Liver (tissue), 9 donors: ENCODE measurements around the gene CARMIL1. TPM values are rescaled to one million over a fixed set of nuclear protein-coding genes. Genes with fewer than 3 reads are reported as not detected.

Experiments used
- DNase-seq: peaks from one replicate; pipeline ENCODE4 v3.0.0-alpha.2; 2017; ENCODE audit warnings: low spot score
- H3K27ac ChIP-seq, 2 donors: one replicate each; pipeline ENCODE4 v1.7.0; 2013; ENCODE audit warnings: inconsistent platforms in 2 of 2, low read length in 2 of 2, control low read depth in 1 of 2, low read depth in 1 of 2, mild to moderate bottlenecking in 1 of 2
- H3K27me3 ChIP-seq, 4 donors: one replicate each; pipeline versions ENCODE4 v1.6.1 to v1.7.0; 2013; ENCODE audit warnings: low read length in 3 of 4, inconsistent platforms in 1 of 4, mild to moderate bottlenecking in 1 of 4, moderate library complexity in 1 of 4; ENCODE audit not compliant: control insufficient read depth in 4 of 4, insufficient read depth in 4 of 4
- H3K36me3 ChIP-seq, 4 donors: one replicate each; pipeline versions ENCODE4 v1.6.1 to v1.7.0; 2013; ENCODE audit warnings: low read length in 3 of 4, mild to moderate bottlenecking in 3 of 4, low read depth in 1 of 4, moderate library complexity in 1 of 4; ENCODE audit not compliant: control insufficient read depth in 4 of 4, insufficient read depth in 3 of 4
- H3K4me1 ChIP-seq, 4 donors: one replicate each; pipeline versions ENCODE4 v1.6.1 to v1.7.0; 2013; ENCODE audit warnings: low read length in 3 of 4, mild to moderate bottlenecking in 3 of 4, moderate library complexity in 1 of 4; ENCODE audit not compliant: control insufficient read depth in 4 of 4, insufficient read depth in 4 of 4
- H3K4me3 ChIP-seq, 3 donors: one replicate each; pipeline versions ENCODE4 v1.6.1 to v1.7.0; 2013; ENCODE audit warnings: low read length in 3 of 3, control low read depth in 1 of 3, low read depth in 1 of 3, mild to moderate bottlenecking in 1 of 3
- H3K9ac ChIP-seq, 2 donors: one replicate each; pipeline ENCODE4 v1.7.0; 2013; ENCODE audit warnings: low read length in 2 of 2, mild to moderate bottlenecking in 2 of 2, moderate library complexity in 2 of 2, control low read depth in 1 of 2, low read depth in 1 of 2
- H3K9me3 ChIP-seq, 4 donors: one replicate each; pipeline versions ENCODE4 v1.6.1 to v1.7.0; 2013; ENCODE audit warnings: low read length in 3 of 4; ENCODE audit not compliant: control insufficient read depth in 4 of 4
- ATF3 ChIP-seq: IDR thresholded peaks from 2 replicates; pipeline ENCODE4 v1.6.1; 2016; ENCODE audit warnings: antibody characterized with exemption
- EGR1 ChIP-seq, 2 donors: IDR thresholded peaks; 2 replicates each; pipeline ENCODE4 v1.6.1; 2016 to 2018; ENCODE audit warnings: antibody characterized with exemption in 2 of 2, low read depth in 2 of 2
- FOXA1 ChIP-seq: IDR thresholded peaks from 2 replicates; pipeline ENCODE4 v1.6.1; 2016; ENCODE audit warnings: antibody characterized with exemption
- FOXA2 ChIP-seq: IDR thresholded peaks from 2 replicates; pipeline ENCODE4 v1.6.1; 2016; ENCODE audit warnings: antibody characterized with exemption
- GABPA ChIP-seq, 2 donors: IDR thresholded peaks in 1 of 2; conservative IDR thresholded peaks in 1 of 2; 2 replicates each; pipeline ENCODE4 v1.6.1; 2016; ENCODE audit warnings: antibody characterized with exemption in 2 of 2, mild to moderate bottlenecking in 1 of 2, moderate library complexity in 1 of 2
- HNF4A ChIP-seq, 2 donors: conservative IDR thresholded peaks; 2 replicates each; pipeline ENCODE4 v1.6.1; 2016; ENCODE audit warnings: antibody characterized with exemption in 2 of 2, mild to moderate bottlenecking in 2 of 2
- HNF4G ChIP-seq: IDR thresholded peaks from 2 replicates; pipeline ENCODE4 v1.6.1; 2016; ENCODE audit warnings: antibody characterized with exemption
- JUND ChIP-seq, 2 donors: IDR thresholded peaks; 2 replicates each; pipeline ENCODE4 v1.6.1; 2016; ENCODE audit warnings: antibody characterized with exemption in 2 of 2
- NR2F2 ChIP-seq: IDR thresholded peaks from 2 replicates; pipeline ENCODE4 v1.6.1; 2016; ENCODE audit warnings: antibody characterized with exemption
- REST ChIP-seq: IDR thresholded peaks from 2 replicates; pipeline ENCODE4 v1.6.1; 2016; ENCODE audit warnings: antibody characterized with exemption, mild to moderate bottlenecking
- SP1 ChIP-seq: IDR thresholded peaks from 2 replicates; pipeline ENCODE4 v1.6.1; 2018; ENCODE audit warnings: antibody characterized with exemption, mild to moderate bottlenecking
- TAF1 ChIP-seq: conservative IDR thresholded peaks from 2 replicates; pipeline ENCODE4 v1.6.1; 2016; ENCODE audit warnings: antibody characterized with exemption, mild to moderate bottlenecking
- YY1 ChIP-seq: IDR thresholded peaks from 2 replicates; pipeline ENCODE4 v1.6.1; 2016; ENCODE audit warnings: antibody characterized with exemption, mild to moderate bottlenecking
- ZBTB33 ChIP-seq: IDR thresholded peaks from 2 replicates; pipeline ENCODE4 v1.6.1; 2016; ENCODE audit warnings: antibody characterized with exemption
- WGBS: extraction: QIAGEN DNeasy Blood & Tissue Kit; methylation state at CpG from one replicate; pipeline ENCODE4 v1.1.7; 2013; 5-methylcytosine and 5-hydroxymethylcytosine counted together
- polyA plus RNA-seq, 2 donors: library from polyadenylated mRNA; stranded (reverse) in 1 of 2; unstranded in 1 of 2; fragments of 200-250 nt in 1 of 2; fragments of >200 nt in 1 of 2; fragmentation: Nextera tagmentation in 1 of 2; extraction: Ambion mirVana in 1 of 2; gene quantifications; one replicate each; pipeline versions ENCODE4 v1.2.1 to v1.2.3, GENCODE V29; 2013 to 2015
- total RNA-seq, 2 donors: library from RNA; depleted of rRNA; stranded (reverse); fragments of >200 nt; gene quantifications; one replicate each; pipeline ENCODE4 v1.2.3, GENCODE V29; 2014
- TF ChIP-seq, protein P1 (sequence below): IDR thresholded peaks from 2 replicates; pipeline ENCODE4 v1.6.1; 2016; ENCODE audit warnings: antibody characterized with exemption
- donor health status: healthy.
- donor health status: healthy.
- donor health status: healthy.
- donor health status: healthy.
- donor health status: healthy.

The CARMIL1 gene
- total and polyA plus RNA-seq, 4 donors = 1.4 to 9.5 (median 3.5) TPM

- Histone ChIP-seq H3K9me3 (no peaks in the 10 kb centered on the region), H3K4me3 (no peak overlapping the region), H3K27ac (no peak overlapping the region), H3K4me1 (peaks cover 0 to 4% (median 0%) of the 10 kb centered on the region in 4 donors), H3K9ac (no peak overlapping the region), H3K27me3 (no peaks in the 10 kb centered on the region), H3K36me3 (no peaks in the 10 kb centered on the region)
- no peak for DNase-seq
- WGBS = 58% methylated on average over 8 of the region's 8 CpGs
- no peak for TF ChIP-seq HNF4A (conservative IDR thresholded peaks at IDR 0.05)
- TF ChIP-seq ZBTB33 = no peak
- TF ChIP-seq YY1 = no peak
Observed at GRCh38 chr6:25404693-25405169, 125.6 kb downstream of the CARMIL1 start.

DNA sequence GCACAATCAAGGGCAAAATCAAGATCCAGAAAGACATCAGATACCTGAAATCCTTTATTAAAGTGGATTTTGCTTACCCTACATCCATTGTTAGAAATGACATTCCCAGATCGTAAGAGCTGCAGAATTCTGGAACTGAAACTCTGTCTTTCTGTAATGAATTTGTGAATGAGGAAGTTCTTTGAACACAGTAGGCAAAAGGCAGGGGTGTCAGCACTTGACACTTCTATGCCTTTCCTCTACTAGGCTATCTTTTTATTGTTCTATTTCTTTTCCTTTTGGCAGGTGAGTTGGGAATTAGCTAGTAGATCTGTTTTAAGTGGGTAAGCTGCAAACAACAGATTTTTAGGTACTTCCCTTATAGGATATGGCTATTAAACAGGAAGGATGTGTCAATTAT is 126.3 kb downstream of the CARMIL1 start:
- no peaks in the 10 kb centered on the region for H3K36me3 ChIP-seq
- no peak for DNase-seq
- no peaks in the 10 kb centered on the region for H3K9me3 ChIP-seq
- peaks cover 0 to 4% (median 0%) of the 10 kb centered on the region in 4 donors for H3K4me1 ChIP-seq
- H3K27ac ChIP-seq = no peak overlapping the region
- WGBS = 63% methylated on average over 1 of the region's 1 CpG
- H3K27me3 ChIP-seq = no peaks in the 10 kb centered on the region
- TF ChIP-seq FOXA2 (no peak), SP1 (no peak), ATF3 (no peak), EGR1 (IDR thresholded peaks at IDR 0.05; ENCODE audit: low read depth in 2 of 2) (no peak), FOXA1 (no peak), HNF4G (no peak), NR2F2 (no peak), GABPA (IDR thresholded peaks at IDR 0.05 in 1 of 2, conservative IDR thresholded peaks at IDR 0.05 in 1 of 2) (no peak), TAF1 (no peak), REST (no peak), HNF4A (conservative IDR thresholded peaks at IDR 0.05) (no peak), JUND (IDR thresholded peaks at IDR 0.05) (no peak)
- TF ChIP-seq, protein P1, sequence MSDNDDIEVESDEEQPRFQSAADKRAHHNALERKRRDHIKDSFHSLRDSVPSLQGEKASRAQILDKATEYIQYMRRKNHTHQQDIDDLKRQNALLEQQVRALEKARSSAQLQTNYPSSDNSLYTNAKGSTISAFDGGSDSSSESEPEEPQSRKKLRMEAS = no peak
- no peak overlapping the region for H3K4me3 ChIP-seq
- no peak overlapping the region for H3K9ac ChIP-seq
